Gastroesophageal sphincter (tissue), 3 donors: Measurements from ENCODE around the gene PGK1.
"Not testable (repeated sequence)": the region's sequence is repeated elsewhere in the genome, so short reads cannot be mapped to it uniquely, and the experiment has no call there.

ENCODE experiments used
- EP300 ChIP-seq: sonication (generic); formaldehyde crosslinking; IDR thresholded peaks from one replicate; pipeline ENCODE4 v1.6.1; 2017; ENCODE audit warnings: antibody characterized with exemption, mild to moderate bottlenecking
- POLR2A ChIP-seq, 2 donors: fragments of 450-650 bp; IDR thresholded peaks; one replicate each; pipeline ENCODE4 v1.6.1; 2017; ENCODE audit warnings: antibody characterized with exemption in 2 of 2, mild to moderate bottlenecking in 2 of 2, moderate library complexity in 1 of 2
- POLR2AphosphoS5 ChIP-seq: sonication (generic); formaldehyde crosslinking; IDR thresholded peaks from one replicate; pipeline ENCODE4 v1.6.1; 2017; ENCODE audit warnings: antibody characterized with exemption
- TF ChIP-seq, protein P1 (sequence below), 4 experiments: fragments of 200-600 bp in 2 of 4; fragments of 450-650 bp in 2 of 4; sonication (generic) in 1 of 4; IDR thresholded peaks; one replicate each; pipeline ENCODE4 v1.5.1; 2017 to 2019; ENCODE audit warnings: antibody characterized with exemption in 4 of 4, mild to moderate bottlenecking in 2 of 4, moderate library complexity in 2 of 4

GRCh38 chrX:78064698-78065601 lies 39.1 kb upstream of the PGK1 start:
- TF ChIP-seq, protein P1, sequence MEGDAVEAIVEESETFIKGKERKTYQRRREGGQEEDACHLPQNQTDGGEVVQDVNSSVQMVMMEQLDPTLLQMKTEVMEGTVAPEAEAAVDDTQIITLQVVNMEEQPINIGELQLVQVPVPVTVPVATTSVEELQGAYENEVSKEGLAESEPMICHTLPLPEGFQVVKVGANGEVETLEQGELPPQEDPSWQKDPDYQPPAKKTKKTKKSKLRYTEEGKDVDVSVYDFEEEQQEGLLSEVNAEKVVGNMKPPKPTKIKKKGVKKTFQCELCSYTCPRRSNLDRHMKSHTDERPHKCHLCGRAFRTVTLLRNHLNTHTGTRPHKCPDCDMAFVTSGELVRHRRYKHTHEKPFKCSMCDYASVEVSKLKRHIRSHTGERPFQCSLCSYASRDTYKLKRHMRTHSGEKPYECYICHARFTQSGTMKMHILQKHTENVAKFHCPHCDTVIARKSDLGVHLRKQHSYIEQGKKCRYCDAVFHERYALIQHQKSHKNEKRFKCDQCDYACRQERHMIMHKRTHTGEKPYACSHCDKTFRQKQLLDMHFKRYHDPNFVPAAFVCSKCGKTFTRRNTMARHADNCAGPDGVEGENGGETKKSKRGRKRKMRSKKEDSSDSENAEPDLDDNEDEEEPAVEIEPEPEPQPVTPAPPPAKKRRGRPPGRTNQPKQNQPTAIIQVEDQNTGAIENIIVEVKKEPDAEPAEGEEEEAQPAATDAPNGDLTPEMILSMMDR (IDR thresholded peaks at IDR 0.05) = not testable (repeated sequence)
- not testable (repeated sequence) for TF ChIP-seq POLR2A (IDR thresholded peaks at IDR 0.05); EP300
- TF ChIP-seq POLR2AphosphoS5 = peak; percentile 54
